ENCODE results near the gene MMEL1. TPM values are rescaled to one million over a fixed set of nuclear protein-coding genes. Genes with fewer than 3 reads are reported as not detected.

Gene MMEL1
- polyA plus RNA-seq, 2 of the 4 experiments (the other 2 are of a cell fraction), result not detected

- H3K4me3 ChIP-seq, result no peak overlapping the region
- peaks cover 5% of the 10 kb centered on the region; the same call in 2 of the 3 replicates for H3K9me3 ChIP-seq
- no peak for FAIRE-seq
- ChIA-PET POLR2A (no interaction called here), CTCF (interaction anchor here (0.7 kb wide), 2 partner anchors 220 kb away, joined by 3 read pairs; no protein-coding TSS in a partner anchor)
- ATAC-seq, result no peak
- peaks cover 3% of the 10 kb centered on the region; the same call in 1 of the 3 replicates for H3K4me1 ChIP-seq
- TF ChIP-seq JUNB (IDR thresholded peaks at IDR 0.05) (no peak), RNF2 (IDR thresholded peaks at IDR 0.05; ENCODE audit: borderline replicate concordance, low read depth) (no peak), ZFP36 (IDR thresholded peaks at IDR 0.05; ENCODE audit: borderline replicate concordance, partially characterized antibody) (no peak), SMC3 (IDR thresholded peaks at IDR 0.05) (no peak), CEBPB (IDR thresholded peaks at IDR 0.05) (no peak), MAZ (IDR thresholded peaks at IDR 0.05; ENCODE audit: borderline replicate concordance, low read depth, low read length) (no peak), EHF (CRISPR knock-in tag; IDR thresholded peaks at IDR 0.05) (no peak), MYC (IDR thresholded peaks at IDR 0.05; ENCODE audit: borderline replicate concordance, low read length) (no peak), BHLHE40 (IDR thresholded peaks at IDR 0.05; ENCODE audit: low read depth, low read length) (no peak), KDM1A (IDR thresholded peaks at IDR 0.05; ENCODE audit: low read depth) (no peak), ZC3H11A (IDR thresholded peaks at IDR 0.05) (no peak)
- 31% methylated on average over 6 of the region's 7 CpGs for WGBS (ENCODE audit: missing lambda C conversion rate)
- DNase-seq (ENCODE audit: low read depth in 1 of 2, low spot score in 1 of 2), result no peak
- H3K4me2 ChIP-seq, result no peak overlapping the region
- no peak overlapping the region for H3K27ac ChIP-seq
These were observed 3.9 kb upstream of the MMEL1 start for GRCh38 chr1:2636733-2637132.

- FAIRE-seq, result no peak
- CTCF ChIA-PET, result interaction anchor here (0.6 kb wide), 1 partner anchor 10 kb away, joined by 3 read pairs; no protein-coding TSS in a partner anchor
- no peak for TF ChIP-seq ZC3H11A (IDR thresholded peaks at IDR 0.05)
- Histone ChIP-seq H3K4me2 (no peak overlapping the region), H3K27ac (no peak overlapping the region), H3K4me1 (no peaks in the 10 kb centered on the region), H3K4me3 (no peak overlapping the region), H3K9me3 (peaks cover 5% of the 10 kb centered on the region; the same call in 2 of the 3 replicates)
- ATAC-seq, result no peak
- POLR2A ChIA-PET, result no interaction called here
- no peak for DNase-seq (ENCODE audit: low read depth in 1 of 2, low spot score in 1 of 2)
- WGBS (ENCODE audit: missing lambda C conversion rate), result 0% methylated on average over 1 of the region's 10 CpGs
These were observed 2.7 kb upstream of the MMEL1 start for GRCh38 chr1:2635361-2636010.

- Histone ChIP-seq H3K9me3 (peaks cover 5% of the 10 kb centered on the region; the same call in 2 of the 3 replicates), H3K4me2 (no peak overlapping the region), H3K4me3 (no peak overlapping the region), H3K27ac (no peak overlapping the region), H3K4me1 (no peaks in the 10 kb centered on the region)
- ATAC-seq, result no peak
- 30% methylated on average over 2 of the region's 8 CpGs for WGBS (ENCODE audit: missing lambda C conversion rate)
- no peak for FAIRE-seq
- TF ChIP-seq CHD4 (IDR thresholded peaks at IDR 0.05; ENCODE audit: borderline replicate concordance) (no peak), RAD21 (conservative IDR thresholded peaks at IDR 0.05 in 1 of 2, IDR thresholded peaks at IDR 0.05 in 1 of 2) (no peak), HDAC2 (IDR thresholded peaks at IDR 0.05) (no peak)
- ChIA-PET POLR2A (no interaction called here), CTCF (no interaction called here)
- DNase-seq (ENCODE audit: low read depth in 1 of 2, low spot score in 1 of 2), result no peak
These were observed 1.2 kb upstream of the MMEL1 start for GRCh38 chr1:2633936-2634491.

- ATAC-seq (no peak), FAIRE-seq (no peak), DNase-seq (ENCODE audit: low read depth in 1 of 2, low spot score in 1 of 2) (no peak)
- TF ChIP-seq RNF2 (IDR thresholded peaks at IDR 0.05; ENCODE audit: borderline replicate concordance, low read depth), result no peak
- no peak for TF ChIP-seq SMC3 (IDR thresholded peaks at IDR 0.05)
- no peak for TF ChIP-seq CHD4 (IDR thresholded peaks at IDR 0.05; ENCODE audit: borderline replicate concordance)
- no peak for TF ChIP-seq HOXA7 (CRISPR knock-in tag; IDR thresholded peaks at IDR 0.05)
- no peak for TF ChIP-seq HDAC2 (IDR thresholded peaks at IDR 0.05)
- TF ChIP-seq HOXB5 (CRISPR knock-in tag; IDR thresholded peaks at IDR 0.05), result no peak
- TF ChIP-seq ZNF302 (CRISPR knock-in tag; IDR thresholded peaks at IDR 0.05), result no peak
- TF ChIP-seq KDM5A (IDR thresholded peaks at IDR 0.05), result no peak
- no peak for TF ChIP-seq HES2 (IDR thresholded peaks at IDR 0.05)
- TF ChIP-seq RFX5 (IDR thresholded peaks at IDR 0.05), result no peak
- TF ChIP-seq HEYL (CRISPR knock-in tag; IDR thresholded peaks at IDR 0.05), result no peak
- no peak for TF ChIP-seq RARB (CRISPR knock-in tag; IDR thresholded peaks at IDR 0.05)
- ChIA-PET CTCF (no interaction called here), POLR2A (no interaction called here)
- Histone ChIP-seq H3K4me1 (no peaks in the 10 kb centered on the region), H3K4me3 (no peak overlapping the region), H3K27ac (no peak overlapping the region), H3K4me2 (no peak overlapping the region), H3K9me3 (peaks cover 5% of the 10 kb centered on the region; the same call in 2 of the 3 replicates)
- 80% methylated on average over 5 of the region's 12 CpGs for WGBS (ENCODE audit: missing lambda C conversion rate)
These were observed 635 bp upstream of the MMEL1 start for GRCh38 chr1:2633366-2633935.
